ENCODE results near the gene INTS3.

DNA sequence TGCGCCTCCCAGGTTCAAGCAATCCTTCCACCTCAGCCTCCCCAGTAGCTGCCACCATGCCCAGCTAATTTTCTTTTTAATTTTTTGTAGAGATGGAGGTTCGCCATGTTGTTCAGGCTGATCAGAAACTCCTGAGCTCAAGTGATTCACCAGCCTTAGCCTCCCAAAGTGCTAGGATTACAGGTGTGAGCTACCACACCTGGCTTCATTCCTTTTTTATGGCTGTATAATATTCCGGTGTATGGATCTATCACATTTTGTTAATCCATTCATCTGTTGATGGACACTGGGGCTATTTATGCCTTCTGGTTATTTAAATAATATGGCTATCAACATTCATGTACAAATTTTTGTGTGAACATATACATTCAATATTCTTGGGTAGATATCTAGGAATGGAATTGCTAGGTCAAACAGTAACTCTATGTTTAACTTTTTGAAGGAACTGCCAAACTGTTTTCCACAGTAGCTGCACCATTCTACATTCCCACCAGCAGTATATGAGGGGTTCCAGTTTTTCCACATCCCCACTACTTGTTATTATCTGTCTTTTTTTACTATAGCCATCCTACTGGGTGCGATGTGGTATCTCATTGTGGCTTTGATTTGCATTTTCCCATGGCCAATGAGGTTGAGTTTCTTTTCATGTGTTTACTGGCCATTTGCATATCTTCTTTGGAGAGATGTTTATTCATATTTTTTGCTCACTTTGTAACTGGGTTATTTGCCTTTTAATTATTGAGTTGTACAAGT is 58.4 kb downstream of the INTS3 start:
- TF ChIP-seq, protein P1, sequence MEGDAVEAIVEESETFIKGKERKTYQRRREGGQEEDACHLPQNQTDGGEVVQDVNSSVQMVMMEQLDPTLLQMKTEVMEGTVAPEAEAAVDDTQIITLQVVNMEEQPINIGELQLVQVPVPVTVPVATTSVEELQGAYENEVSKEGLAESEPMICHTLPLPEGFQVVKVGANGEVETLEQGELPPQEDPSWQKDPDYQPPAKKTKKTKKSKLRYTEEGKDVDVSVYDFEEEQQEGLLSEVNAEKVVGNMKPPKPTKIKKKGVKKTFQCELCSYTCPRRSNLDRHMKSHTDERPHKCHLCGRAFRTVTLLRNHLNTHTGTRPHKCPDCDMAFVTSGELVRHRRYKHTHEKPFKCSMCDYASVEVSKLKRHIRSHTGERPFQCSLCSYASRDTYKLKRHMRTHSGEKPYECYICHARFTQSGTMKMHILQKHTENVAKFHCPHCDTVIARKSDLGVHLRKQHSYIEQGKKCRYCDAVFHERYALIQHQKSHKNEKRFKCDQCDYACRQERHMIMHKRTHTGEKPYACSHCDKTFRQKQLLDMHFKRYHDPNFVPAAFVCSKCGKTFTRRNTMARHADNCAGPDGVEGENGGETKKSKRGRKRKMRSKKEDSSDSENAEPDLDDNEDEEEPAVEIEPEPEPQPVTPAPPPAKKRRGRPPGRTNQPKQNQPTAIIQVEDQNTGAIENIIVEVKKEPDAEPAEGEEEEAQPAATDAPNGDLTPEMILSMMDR (IDR thresholded peaks at IDR 0.05; ENCODE audit: insufficient read depth, low read depth, low read length), result no peak
- no peak for TF ChIP-seq EZH2 (IDR thresholded peaks at IDR 0.05; ENCODE audit: insufficient read depth, low read length)
